GM18951 (cell line): ENCODE measurements around the gene PHKA2.

Source experiments
- POLR2A ChIP-seq: IDR thresholded peaks from 4 replicates; pipeline ENCODE4 v1.6.1; 2011; ENCODE audit warnings: mild to moderate bottlenecking; ENCODE audit not compliant: insufficient read length, insufficient read depth; ENCODE audit errors: extremely low read depth
- in situ Hi-C: fragments of 300-500 bp; cut with MboI; formaldehyde crosslinking; loops from one replicate; pipeline ENCODE4 v1.12.0; 2022; ENCODE audit warnings: low sequenced_read_pairs, mixed read lengths, inconsistent platforms; ENCODE audit not compliant: unreplicated experiment

Gene PHKA2, protein sequence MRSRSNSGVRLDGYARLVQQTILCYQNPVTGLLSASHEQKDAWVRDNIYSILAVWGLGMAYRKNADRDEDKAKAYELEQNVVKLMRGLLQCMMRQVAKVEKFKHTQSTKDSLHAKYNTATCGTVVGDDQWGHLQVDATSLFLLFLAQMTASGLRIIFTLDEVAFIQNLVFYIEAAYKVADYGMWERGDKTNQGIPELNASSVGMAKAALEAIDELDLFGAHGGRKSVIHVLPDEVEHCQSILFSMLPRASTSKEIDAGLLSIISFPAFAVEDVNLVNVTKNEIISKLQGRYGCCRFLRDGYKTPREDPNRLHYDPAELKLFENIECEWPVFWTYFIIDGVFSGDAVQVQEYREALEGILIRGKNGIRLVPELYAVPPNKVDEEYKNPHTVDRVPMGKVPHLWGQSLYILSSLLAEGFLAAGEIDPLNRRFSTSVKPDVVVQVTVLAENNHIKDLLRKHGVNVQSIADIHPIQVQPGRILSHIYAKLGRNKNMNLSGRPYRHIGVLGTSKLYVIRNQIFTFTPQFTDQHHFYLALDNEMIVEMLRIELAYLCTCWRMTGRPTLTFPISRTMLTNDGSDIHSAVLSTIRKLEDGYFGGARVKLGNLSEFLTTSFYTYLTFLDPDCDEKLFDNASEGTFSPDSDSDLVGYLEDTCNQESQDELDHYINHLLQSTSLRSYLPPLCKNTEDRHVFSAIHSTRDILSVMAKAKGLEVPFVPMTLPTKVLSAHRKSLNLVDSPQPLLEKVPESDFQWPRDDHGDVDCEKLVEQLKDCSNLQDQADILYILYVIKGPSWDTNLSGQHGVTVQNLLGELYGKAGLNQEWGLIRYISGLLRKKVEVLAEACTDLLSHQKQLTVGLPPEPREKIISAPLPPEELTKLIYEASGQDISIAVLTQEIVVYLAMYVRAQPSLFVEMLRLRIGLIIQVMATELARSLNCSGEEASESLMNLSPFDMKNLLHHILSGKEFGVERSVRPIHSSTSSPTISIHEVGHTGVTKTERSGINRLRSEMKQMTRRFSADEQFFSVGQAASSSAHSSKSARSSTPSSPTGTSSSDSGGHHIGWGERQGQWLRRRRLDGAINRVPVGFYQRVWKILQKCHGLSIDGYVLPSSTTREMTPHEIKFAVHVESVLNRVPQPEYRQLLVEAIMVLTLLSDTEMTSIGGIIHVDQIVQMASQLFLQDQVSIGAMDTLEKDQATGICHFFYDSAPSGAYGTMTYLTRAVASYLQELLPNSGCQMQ

GRCh38 chrX:18983666-18984380 is at the start of gene PHKA2:
Gene PHKA2 (minus strand): TSS chrX:18984114. CDS start chrX:18983932, 182 bp downstream.
- in situ Hi-C loops: no loop called here

GRCh38 chrX:19030805-19031204 is 46.9 kb upstream of the PHKA2 start:
- TF ChIP-seq POLR2A: no peak
- in situ Hi-C loops: loop anchor here (25.0 kb wide), 1 partner anchor 306 kb away; the partner anchor contains the start of gene PDHA1

More at GRCh38 chrX:18983666-18984380, at the start of gene PHKA2:
- TF ChIP-seq POLR2A: no peak

DNA sequence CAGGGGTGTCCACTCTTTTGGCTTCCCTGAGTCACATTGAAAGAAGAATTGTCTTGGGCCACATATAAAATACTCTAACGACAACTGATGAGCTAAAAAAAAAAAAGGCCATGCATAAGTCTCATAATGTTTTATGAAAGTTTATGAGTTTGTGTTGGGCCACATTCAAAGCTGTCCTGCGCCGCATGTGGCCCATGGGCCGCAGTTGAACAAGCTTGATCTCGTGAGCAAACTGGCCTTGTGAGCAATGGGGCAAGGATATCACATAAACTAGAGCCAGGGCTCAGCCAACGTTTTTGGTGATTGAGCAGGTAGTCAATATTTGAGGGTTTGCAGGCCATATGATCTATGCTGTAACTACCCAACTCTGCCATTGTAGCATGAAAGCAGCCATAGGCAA is 44.6 kb upstream of the PHKA2 start:
- no peak for TF ChIP-seq POLR2A
- in situ Hi-C loops: loop anchor here (25.0 kb wide), 1 partner anchor 309 kb away; the partner anchor contains the start of gene PDHA1

- TF ChIP-seq POLR2A: no peak
- in situ Hi-C loops: no loop called here
These were observed 40.5 kb upstream of the PHKA2 start for GRCh38 chrX:19024366-19024765.

GRCh38 chrX:19019996-19020395 is 36.1 kb upstream of the PHKA2 start:
- no peak for TF ChIP-seq POLR2A
- in situ Hi-C loops: loop anchor here (10.0 kb wide), 1 partner anchor 635 kb away; no protein-coding TSS in a partner anchor

GRCh38 chrX:19017271-19017670 is 33.4 kb upstream of the PHKA2 start:
- in situ Hi-C loops: loop anchor here (10.0 kb wide), 1 partner anchor 632 kb away; no protein-coding TSS in a partner anchor
- TF ChIP-seq POLR2A: no peak

DNA sequence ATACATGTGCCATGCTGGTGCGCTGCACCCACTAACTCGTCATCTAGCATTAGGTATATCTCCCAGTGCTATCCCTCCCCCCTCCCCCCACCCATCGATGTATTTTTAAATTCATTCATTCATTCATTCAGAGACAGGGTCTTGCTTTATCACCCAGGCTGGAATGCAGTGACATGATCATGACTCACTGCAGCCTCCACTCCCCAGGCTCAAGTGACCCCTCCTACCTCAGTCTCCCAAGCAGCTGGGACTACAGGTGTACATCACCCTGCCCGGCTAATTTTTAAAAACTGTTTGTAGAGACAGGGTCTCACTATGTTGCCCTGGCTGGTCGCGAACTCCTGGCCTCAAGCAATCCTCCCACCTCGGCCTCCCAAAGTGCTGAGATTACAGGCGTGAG is 32.7 kb upstream of the PHKA2 start:
- in situ Hi-C loops: loop anchor here (10.0 kb wide), 1 partner anchor 632 kb away; no protein-coding TSS in a partner anchor

DNA sequence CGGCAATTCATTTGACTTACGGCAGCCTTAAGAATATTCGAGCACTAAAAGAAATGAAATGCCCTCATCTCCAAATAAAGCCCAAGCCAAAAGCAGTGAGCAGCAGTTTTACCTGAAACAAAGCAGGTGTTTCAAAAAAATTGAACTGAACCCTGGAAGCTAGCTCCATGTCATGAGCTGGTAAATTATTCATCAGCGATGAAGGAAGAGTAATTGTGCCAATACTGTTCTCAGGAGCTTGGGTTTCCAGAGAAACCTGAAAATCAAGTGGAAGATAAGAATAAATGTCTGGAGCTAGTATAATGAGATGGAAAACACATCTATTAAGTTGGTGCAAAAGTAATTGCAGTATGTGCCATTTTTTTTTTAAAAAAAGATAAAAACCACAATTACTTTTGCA is 24.0 kb upstream of the PHKA2 start:
- no peak for TF ChIP-seq POLR2A

DNA sequence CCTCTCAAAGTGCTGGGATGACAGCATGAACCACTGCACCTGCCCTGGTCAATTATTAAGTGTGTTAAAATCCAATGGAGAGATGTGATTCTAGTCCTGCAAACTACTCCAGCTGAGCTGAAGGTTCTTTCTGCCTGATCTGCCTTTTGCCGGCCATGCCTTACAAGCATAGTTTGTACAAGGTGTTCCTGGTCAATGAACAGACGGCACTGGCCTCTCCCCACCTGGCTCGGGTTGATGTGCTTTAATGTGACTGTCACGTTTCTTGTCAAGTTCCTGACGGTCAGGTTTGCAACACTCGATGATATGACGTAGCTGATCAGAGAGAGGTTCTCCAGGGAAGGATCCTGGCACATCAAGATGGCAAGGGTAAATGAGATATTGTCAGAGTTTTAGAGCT is 23.1 kb upstream of the PHKA2 start:
- no peak for TF ChIP-seq POLR2A
- in situ Hi-C loops: no loop called here

More for the DNA sequence above, 24.0 kb upstream of the PHKA2 start:
- in situ Hi-C loops: no loop called here

- TF ChIP-seq POLR2A: no peak
- in situ Hi-C loops: no loop called here
These were observed 22.0 kb upstream of the PHKA2 start for GRCh38 chrX:19005909-19006308.

DNA sequence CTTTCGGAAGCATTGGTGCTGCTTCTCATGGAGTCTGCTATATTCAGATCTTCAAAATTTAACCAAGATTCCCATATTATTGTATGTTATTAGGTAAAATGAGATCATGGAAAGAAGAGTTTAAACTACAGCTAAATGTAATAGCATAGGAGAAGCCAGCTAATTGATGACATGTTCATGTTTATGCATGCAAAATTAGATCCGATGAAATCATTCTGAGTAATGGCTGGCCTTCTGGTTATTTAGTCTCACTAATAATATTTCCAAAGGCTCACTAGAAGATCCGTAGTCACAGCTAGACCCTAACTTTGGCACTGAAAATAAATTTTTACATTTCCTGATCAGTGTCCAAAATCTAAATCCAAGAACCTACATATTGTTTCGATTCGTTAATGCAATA is 19.8 kb upstream of the PHKA2 start:
- TF ChIP-seq POLR2A: no peak
- in situ Hi-C loops: no loop called here

DNA sequence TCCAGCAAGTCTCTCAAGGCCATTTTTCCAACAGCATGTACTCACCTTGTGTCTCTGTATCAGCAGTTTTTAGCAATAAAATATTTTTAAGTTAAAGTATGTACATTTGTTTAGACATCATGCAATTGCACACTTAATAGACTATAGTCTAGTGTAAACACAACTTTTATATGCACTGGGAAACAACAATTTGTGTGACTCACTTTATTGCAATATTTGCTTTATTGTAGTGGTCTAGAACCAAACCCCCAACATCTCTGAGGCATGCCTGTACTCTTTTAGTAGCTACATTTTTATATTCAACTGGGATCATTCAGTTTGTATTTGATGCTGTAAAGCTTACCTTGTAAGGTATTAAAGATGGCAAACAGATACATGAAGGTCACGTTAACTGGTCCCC is 14.7 kb upstream of the PHKA2 start:
- no peak for TF ChIP-seq POLR2A
- in situ Hi-C loops: no loop called here
